ENCODE results near the gene NFIL3. TPM values are rescaled to one million over a fixed set of nuclear protein-coding genes. Genes with fewer than 3 reads are reported as not detected.

The NFIL3 gene
- polyA plus RNA-seq, 3 donors = 31.9 to 35.1 (median 33.8) TPM

- peak in 2 of 3 donors; percentile 72 for DNase-seq (ENCODE audit: low read depth in 3 of 3, low spot score in 2 of 3)
Observed at GRCh38 chr9:91361291-91362050, 62.2 kb downstream of the NFIL3 start, which contains the start of gene AUH. Gene AUH (minus strand): TSS chr9:91361918. CDS start chr9:91361889, 29 bp downstream.

GRCh38 chr9:91360551-91361290, 62.9 kb downstream of the NFIL3 start:
- DNase-seq (ENCODE audit: low read depth in 3 of 3, low spot score in 2 of 3) = no peak

DNA sequence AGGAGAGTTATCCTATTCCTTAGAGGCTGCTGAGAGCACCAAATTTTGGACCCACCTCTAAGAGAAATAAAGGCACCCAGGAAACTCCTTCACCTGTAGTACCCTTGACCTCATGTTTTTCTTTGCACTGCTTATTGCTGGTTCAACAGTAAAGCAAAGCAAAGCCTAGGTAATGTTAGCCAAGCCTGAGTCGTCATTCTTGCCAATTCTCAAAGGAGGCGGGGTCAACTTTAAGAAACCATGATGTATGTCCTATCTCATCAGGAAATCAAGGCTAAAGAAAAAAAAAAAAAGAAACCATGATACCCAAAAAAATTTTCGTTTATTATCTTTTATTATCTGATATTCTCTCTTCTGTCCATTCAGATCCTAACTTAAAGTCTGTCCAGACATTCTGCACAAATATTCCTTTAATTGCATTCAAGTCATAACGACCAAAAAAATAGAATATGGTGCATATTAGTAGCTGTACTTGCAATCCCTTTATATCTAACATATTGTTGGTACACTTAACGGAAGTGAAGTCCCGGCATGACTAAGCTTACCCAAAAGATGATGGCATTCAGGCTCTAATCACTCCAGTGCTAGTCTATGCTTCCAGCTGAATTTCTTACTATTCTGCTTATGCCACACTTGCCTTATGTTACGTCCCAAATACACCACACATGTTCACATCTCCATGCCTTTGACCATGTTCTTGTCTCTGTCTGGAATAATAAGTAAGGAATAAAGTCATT, 63.7 kb downstream of the NFIL3 start:
- DNase-seq (ENCODE audit: low read depth in 3 of 3, low spot score in 2 of 3) = no peak

DNA sequence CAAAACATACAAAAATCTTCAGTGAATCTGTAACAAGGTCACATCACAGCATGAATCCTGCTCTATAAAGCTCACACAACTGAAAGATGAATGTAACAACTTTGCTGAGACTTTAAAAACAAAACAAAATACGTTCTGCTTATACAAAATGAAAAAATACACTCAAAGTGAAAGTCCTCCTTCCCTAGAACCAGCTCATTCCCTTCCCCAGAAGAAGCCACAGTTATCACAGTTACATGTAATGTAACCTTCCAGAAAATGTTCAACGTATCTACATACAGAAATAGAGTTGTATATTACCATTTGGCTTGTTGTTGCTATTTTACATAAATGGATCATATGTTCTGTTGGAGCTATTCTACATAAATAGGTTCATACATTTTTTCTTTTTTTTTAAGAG, 64.5 kb downstream of the NFIL3 start:
- DNase-seq (ENCODE audit: low read depth in 3 of 3, low spot score in 2 of 3) = no peak

Other genes with a start within 250 kb of the NFIL3 start
- gene AUH, start 61.9 kb downstream of the NFIL3 start, polyA plus RNA-seq (ENCODE audit: insufficient read length in 3 of 3) = 10 to 100 TPM; 42.8 to 46.0 (median 44.2) TPM

All from right renal cortex interstitium (tissue), 3 donors.